Hematopoietic multipotent progenitor cell treated with erythropoietin and hydrocortisone succinate and interleukin-3 and kit ligand, for 15 days (in vitro differentiated cells): ENCODE results near the gene ADSS2.
"Not testable (repeated sequence)": the region's sequence is repeated elsewhere in the genome, so short reads cannot be mapped to it uniquely, and the experiment has no call there.

ENCODE experiments used
- DNase-seq: peaks from one replicate; pipeline ENCODE4 v3.0.0-alpha.2; 2015; ENCODE audit warnings: low spot score

Gene ADSS2

DNA sequence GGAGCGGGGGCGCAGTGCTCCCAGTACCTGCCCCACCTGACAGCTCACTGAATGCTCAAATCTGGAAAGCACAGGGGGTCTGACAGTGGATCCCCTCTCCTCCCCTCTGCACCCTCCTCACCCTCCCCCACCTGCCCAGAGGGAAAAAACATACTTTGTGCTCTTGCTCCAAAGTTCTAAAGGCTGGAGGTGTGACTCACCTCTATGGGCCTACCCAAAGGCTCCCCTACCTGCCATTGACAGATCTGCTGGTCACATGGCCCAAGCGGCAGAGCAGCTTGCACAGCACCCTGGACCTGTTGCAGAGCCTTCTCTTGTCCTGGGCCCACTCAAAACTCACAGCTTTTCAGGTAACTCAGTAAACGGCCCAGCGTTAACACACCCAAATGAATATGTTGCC lies 55.7 kb downstream of the ADSS2 start:
- DNase-seq, result no peak

- no peak for DNase-seq
Measured at GRCh38 chr1:244394826-244395765, 56.6 kb downstream of the ADSS2 start.

DNA sequence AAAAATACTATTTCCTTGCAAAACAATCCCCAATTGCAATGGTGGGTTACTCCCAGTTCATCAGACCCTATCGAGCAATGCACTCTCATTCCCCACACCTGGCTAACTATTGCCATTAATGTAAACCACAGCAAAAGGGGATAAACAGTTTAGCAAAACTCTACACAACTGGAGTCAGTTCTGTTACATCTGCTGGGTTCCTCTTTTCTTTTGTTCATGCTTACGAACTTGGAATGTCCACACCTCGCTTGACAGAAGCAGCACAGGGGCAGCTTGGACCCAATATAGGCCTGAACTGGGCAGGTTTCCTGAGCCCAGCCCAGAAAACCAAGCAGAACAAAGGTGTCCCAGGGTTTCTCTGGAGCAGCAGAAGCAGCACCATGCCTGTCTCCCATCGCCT lies 57.4 kb downstream of the ADSS2 start:
- DNase-seq, result no peak

DNA sequence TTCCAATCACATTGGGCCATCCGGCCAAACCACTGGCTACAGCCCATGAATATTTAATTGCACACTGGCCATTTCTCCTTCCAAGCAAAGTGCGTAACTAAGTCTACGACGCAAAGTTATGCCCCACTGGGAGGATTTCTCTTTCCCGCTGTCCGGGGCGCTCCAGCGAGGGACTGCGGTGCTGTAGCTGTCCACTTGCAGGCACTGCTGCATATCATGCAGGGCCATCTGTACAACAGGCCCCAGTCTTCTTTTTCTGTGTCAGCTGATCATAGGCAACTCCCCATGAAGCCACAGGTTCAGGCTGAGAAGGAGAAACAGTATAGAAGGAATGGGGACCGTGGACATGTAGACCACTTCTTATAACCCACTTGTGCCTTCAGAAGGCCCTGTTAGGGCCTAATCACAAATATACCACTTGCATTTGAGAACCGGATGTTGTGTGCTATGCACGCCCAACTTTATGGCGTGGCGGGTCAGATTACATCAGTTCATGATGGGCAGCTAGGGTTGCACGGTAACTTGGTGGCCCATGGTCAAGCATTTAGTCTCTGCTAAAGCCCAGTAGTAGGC lies 58.0 kb downstream of the ADSS2 start:
- no peak for DNase-seq

GRCh38 chr1:244391761-244392160 lies 59.9 kb downstream of the ADSS2 start:
- DNase-seq, result no peak

DNA sequence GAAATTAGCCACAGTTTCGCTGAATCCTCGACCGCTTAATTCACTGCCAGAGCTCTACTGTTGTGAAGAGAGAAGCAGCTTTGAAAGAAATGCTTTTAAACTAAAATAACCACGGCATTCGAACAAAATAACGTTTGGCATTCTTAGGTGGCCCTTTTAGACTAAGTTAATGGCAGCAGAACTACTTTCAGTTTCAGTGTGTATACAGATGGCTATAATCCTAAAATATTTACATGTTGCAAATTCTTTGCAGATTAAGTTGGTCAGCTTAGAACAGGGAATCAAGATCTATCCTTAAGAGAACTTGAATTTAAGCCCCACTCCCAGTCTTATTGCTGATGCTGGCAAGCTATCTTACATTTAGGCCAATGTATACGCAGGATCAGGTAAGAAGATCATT lies 62.7 kb downstream of the ADSS2 start:
- DNase-seq, result no peak

DNA sequence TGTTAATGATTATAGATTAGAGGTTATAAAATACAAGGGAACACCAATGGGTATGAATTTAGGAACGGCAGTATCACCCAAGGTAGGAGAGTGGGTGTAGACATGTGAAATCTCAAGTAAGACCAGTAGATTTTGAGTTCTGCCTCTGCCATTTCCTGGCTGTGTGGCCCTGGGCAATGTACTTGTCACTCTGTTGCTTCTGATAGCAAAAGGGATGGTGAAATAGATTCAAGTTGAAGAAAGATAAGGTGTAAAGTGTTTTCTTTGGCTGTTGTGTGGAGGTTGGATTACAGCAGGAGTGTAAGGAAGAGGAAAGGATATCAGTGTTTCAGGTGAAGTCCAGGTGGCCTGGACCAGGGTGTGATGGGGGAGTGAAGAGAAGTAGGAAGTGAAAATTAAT lies 64.3 kb downstream of the ADSS2 start:
- DNase-seq, result no peak

DNA sequence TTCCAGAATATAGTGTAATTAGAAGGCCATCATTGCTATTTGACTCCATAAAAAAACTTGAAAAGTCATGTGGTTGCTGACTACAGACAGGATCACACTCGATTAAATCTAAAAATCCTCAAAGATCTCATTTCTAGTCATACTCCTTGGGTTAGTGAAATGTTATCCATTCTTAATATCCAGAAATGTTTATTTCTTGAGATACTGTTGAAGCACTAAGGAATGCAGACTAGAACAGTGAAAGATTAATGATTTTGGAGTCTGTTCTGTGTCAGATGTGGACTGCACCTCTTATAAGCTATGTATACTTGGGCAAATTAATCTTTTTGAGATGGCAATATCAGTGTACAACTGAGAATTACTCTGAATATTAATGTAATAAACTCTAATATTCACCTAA lies 65.1 kb downstream of the ADSS2 start:
- no peak for DNase-seq

- DNase-seq, result no peak
Measured at GRCh38 chr1:244384066-244384465, 67.6 kb downstream of the ADSS2 start.

DNA sequence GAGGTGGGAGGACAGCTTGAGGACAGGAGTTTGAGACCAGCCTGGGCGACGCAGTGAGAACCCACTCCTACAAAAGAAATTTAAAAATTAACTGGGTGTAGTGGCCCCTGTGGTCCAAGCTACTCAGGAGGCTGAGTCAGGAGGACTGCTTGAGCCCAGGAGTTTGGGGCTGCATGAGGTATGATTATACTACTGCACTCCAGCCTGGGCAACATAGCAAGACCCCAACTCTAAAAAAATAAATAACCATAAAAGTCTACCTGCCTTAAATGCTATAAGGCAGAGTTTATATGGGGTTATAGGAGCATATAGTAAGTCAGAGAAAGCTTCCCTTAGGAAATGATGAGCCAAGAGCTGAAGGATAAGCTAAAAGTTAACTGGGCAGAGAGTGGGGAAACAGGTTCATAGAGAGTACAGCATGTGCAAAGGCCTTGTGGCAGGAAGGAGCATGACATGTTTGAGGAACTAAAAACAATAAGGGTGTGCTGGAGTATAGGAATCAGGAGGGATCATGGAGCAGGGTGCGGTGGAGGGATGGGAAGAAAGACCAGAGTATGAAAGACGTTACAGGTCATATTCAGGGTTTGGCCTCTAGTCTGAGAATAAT lies 68.3 kb downstream of the ADSS2 start:
- DNase-seq, result no peak

- no peak for DNase-seq
Measured at GRCh38 chr1:244381878-244382565, 69.7 kb downstream of the ADSS2 start.

- no peak for DNase-seq
Measured at GRCh38 chr1:244376126-244376525, 75.6 kb downstream of the ADSS2 start.

GRCh38 chr1:244375051-244375450 lies 76.7 kb downstream of the ADSS2 start:
- no peak for DNase-seq

GRCh38 chr1:244374484-244374883 lies 77.2 kb downstream of the ADSS2 start:
- DNase-seq, result not testable (repeated sequence)

DNA sequence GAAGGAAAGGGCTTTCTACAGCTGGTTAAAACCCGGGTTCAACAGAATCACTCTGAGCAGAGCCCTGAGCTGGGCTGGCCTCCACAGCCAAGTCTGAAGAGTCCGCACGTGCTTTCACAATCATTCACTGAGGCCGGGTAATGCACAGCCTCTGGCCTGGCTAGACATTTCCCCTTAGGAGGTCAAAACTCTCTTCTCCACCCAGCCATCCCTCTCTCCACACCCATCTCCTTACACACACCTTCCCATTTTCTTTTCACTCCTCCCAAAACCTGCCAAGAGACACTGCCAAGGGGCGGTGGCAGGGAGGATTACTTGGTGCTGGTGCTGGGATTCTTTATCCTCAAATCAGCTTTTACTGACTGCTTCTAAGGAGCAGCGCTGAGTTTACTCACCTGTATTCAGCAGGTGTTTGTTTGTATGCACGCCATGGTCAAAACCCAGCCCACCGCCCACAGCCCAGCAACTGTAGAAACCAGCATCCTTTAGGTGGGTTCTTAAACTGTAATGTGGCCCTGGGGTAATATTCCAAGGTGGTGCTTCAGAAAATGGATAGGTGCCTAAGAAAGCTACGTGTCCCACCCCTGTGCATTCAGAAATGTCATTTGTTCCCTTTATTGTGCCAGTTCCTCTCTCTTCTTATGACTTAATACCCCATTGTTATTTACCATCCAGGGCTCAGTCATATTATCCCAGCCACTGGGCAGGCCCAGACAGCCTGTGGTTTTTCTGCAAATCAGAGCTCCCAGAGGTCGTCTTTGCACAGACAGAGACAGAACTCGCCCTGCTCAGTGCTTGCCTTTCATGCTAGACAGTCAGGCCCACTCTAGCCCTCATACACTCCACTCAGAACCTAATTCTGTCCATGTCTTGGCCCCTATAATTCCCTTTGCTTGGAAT lies 80.2 kb downstream of the ADSS2 start:
- no peak for DNase-seq

DNA sequence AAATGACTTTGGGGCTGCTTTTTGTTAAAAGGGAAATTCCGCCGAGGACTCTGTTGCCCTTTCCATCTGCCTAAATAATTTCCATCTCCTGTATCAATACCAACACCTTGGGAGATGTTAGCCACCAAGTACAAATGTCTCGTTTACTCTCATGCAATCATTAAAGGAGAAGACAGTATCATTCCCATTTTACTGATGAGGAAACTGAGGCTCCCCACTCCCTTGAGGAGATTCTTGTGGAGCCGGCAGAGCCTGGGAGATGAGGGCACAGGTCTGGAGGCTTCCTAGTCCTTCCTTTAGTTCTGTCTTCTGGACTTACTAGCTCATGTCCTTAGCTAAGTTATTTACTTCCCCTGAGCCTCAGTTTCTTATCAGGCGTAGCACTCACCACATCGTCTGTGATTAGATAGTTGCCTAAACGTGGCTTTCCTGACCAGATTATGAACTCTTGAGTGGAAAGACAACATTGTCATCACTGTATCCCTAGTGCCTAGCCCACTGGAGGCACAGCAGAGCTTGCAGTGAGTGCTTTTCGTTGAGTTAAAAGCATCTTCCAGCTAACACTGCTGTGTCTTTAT lies 81.6 kb downstream of the ADSS2 start:
- DNase-seq, result no peak

DNA sequence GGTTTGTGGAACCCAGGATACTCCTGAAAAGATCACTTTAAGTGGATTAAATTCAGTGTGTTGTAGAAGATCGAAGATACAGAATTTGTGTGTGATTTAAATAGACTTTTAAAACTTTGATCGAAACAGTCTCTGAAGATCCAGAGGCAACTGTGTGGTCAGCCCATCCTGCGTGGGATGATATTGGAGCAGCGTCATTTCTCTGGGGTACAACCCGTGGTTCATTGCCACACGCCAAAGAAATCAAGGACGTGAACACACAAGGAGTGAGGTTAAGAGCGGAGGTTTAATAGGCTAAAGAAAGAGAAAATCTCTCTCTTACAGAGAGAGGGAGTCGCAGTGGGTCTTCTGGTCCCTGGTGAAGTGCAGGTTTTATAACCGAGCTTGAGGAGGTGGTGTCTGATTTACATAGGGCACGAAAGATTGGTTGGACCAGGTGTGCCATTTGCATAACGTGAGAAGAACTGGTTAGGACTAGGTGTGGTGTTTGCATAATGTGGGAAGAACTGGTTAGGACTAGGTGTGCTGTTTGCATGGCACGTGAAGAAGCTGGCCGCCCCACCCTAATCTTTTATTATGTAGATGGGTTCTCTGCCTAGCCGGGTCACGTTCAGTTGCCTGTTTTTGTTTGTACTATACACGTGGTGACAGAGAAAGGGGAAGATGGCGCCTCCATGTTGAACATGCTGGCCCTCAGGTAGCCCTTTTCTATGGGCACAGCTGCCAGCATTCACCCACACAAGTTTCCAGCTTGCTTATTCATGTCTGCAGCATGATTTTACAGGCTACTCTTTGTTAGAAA lies 82.3 kb downstream of the ADSS2 start:
- DNase-seq, result no peak

- DNase-seq, result no peak
Measured at GRCh38 chr1:244368279-244368678, 83.4 kb downstream of the ADSS2 start.

DNA sequence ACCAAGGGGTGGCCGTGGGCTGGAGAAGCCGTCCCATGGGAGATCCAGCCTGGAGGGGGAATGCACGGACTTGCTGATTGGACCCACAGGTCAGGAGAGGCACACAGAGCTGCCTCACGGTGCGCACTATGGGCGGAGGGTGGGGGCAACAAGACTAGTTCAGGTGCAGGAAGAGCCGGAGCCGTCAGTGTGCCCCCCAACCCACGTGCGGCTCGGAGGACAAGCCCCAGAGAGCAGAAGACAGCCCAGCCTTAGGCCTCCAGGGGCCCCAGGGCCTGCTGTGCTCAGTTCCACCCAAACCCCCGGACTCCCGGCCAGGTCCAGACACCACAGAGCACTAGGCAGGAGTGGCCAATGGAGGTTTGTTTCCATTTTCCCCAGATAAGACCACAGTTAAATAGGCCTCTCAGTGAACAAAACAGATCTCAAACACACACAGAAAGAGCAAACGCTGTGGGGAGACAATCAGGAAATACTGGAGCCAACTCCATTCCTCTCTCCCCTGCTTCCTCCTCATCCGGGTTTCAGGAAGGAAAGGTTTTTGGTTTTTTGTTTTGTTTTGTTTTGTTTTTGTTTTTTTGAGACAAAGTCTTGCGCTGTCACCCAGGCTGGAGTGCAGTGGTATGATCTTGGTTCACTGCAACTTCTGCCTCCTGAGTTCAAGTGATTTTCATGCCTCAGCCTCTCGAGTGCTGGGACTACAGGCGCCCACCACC lies 84.2 kb downstream of the ADSS2 start:
- no peak for DNase-seq

DNA sequence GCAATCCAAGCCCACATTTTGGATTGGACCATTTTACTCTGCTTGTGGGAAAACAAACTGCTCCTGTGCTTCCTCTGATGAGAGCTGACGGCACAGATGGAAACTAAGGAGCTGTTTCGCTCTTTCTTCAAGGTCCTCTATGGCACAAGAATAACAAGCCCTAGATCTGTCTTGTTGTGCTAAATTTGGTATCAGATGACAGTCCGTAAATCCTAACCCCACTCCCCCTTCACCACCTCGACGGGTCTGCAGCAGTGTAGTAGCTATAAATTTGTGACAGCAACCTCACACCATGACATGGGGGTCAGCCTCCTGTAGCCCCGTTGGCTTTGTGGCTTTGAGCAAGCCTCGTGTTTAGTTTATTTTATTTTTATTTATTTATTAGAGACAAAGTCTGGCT lies 85.9 kb downstream of the ADSS2 start:
- DNase-seq, result no peak
